GM12891 (cell line): Measurements from ENCODE around the gene DDX24.
A peak's percentile ranks its signal among the peaks of the same experiment; 100 is the strongest.

ENCODE experiments used
- DNase-seq: peaks from one replicate; pipeline ENCODE4 v3.0.0; 2011; ENCODE audit warnings: low spot score; ENCODE audit not compliant: insufficient read length
- FAIRE-seq: peaks from 2 replicates; lab custom pipeline; 2011; peaks lifted over from hg19 to GRCh38; lab: Jason Lieb, UNC
- PAX5 ChIP-seq: IDR thresholded peaks from 2 replicates; pipeline ENCODE4 v1.6.1; 2011; ENCODE audit warnings: low read length, moderate library complexity, mild to moderate bottlenecking; ENCODE audit not compliant: insufficient read depth, severe bottlenecking
- POLR2A ChIP-seq: IDR thresholded peaks from 2 replicates; pipeline ENCODE4 v1.6.1; 2011; ENCODE audit warnings: low read depth, low read length, control low read depth
- POLR2AphosphoS5 ChIP-seq: IDR thresholded peaks from 2 replicates; pipeline ENCODE4 v1.6.1; 2011; ENCODE audit warnings: low read depth, low read length, control low read depth
- POU2F2 ChIP-seq: IDR thresholded peaks from 2 replicates; pipeline ENCODE4 v1.6.1; 2011; ENCODE audit warnings: low read depth, mild to moderate bottlenecking, control low read depth, low read length, moderate library complexity
- SPI1 ChIP-seq: IDR thresholded peaks from 2 replicates; pipeline ENCODE4 v1.6.1; 2011; ENCODE audit warnings: low read depth, low read length, control low read depth
- TAF1 ChIP-seq: IDR thresholded peaks from 2 replicates; pipeline ENCODE4 v1.6.1; 2011; ENCODE audit warnings: low read depth, low read length, control low read depth

DDX24 gene

DNA sequence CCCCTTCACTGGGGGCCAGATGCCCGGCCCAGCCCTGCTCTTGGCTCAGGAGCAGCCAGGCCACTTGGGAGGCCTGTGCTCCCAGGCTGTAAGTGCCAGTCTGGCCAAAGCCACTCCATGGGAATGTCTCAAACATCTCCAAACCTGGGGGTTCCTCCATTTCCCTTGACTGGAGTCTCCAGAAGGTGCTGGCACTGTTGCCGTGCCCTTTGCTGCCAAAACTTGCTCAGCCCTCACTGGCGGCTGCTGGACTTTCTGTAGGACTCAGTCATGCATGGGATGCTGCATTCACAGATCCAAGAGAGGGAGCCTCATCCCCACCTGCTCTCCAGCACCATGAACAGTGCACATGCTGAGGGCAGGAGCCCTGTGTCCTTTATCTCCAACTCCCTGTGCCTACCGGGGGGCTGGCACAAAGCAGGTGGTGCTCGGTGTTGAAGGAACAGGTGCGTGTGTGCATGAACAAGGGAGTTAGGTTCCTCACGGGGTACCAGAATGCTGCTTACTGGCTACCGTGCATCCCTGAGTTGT, 64.5 kb downstream of the DDX24 start:
- FAIRE-seq (no peak), DNase-seq (no peak)
- TF ChIP-seq SPI1, result no peak

DNA sequence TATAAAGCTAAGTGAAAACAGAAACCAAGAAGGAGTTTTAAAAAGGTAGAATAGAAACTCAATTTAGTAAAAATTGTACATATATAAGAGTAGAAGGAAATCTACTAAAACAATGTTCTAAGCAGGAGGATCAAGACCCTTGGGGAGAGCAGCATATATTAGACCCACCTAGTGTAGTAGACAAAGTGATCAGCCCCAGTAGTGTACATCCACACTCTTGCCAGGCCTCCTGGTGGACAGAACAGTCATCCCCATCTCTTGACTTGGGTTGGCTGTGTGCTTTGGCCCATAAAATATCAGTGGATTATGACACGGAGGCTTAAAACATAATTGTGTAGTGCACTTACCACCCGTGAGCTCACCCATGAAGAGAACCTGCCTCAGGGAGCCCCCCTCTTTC, 65.8 kb downstream of the DDX24 start:
- TF ChIP-seq POLR2A, result no peak
- no peak for TF ChIP-seq SPI1
- TF ChIP-seq POLR2AphosphoS5, result no peak
- TF ChIP-seq POU2F2, result no peak
- no peak for TF ChIP-seq TAF1
- TF ChIP-seq PAX5, result no peak
- DNase-seq, result no peak
- no peak for FAIRE-seq

GRCh38 chr14:94014382-94014781, 66.6 kb downstream of the DDX24 start:
- FAIRE-seq (no peak), DNase-seq (no peak)
- TF ChIP-seq POU2F2 (no peak), TAF1 (no peak), POLR2A (no peak), POLR2AphosphoS5 (no peak), SPI1 (no peak), PAX5 (no peak)

GRCh38 chr14:94011795-94012194, 69.2 kb downstream of the DDX24 start:
- TF ChIP-seq POLR2A, result no peak
- TF ChIP-seq SPI1, result peak; percentile 34; the same call in 1 of the 2 replicates
- no peak for TF ChIP-seq POU2F2
- no peak for TF ChIP-seq PAX5
- FAIRE-seq (peak; percentile 62), DNase-seq (no peak)

DNA sequence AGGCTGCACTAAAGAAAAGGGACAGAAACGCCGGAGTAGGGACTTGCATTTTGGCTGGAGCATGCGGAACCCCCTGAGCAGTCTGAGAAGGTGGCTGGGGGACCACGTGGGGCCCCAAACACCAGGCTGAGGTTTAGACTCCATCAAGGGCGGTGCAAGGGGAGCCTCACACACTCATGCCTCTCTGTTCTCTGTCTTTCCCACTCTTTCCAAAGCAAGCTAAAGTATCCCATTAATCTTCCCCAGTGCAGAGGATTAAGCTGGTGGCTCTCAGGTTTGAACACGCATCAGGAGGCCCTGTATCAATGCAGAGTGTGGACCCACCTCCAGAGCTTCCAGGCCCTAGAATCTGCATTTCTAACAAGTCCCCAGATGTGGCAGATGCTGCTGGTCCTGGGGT, 70.4 kb downstream of the DDX24 start:
- no peak for DNase-seq
- no peak for FAIRE-seq
- no peak for TF ChIP-seq PAX5

- DNase-seq (no peak), FAIRE-seq (no peak)
- TF ChIP-seq PAX5, result no peak
- TF ChIP-seq TAF1, result no peak
- TF ChIP-seq POLR2AphosphoS5, result no peak
- no peak for TF ChIP-seq POLR2A
- no peak for TF ChIP-seq SPI1
- TF ChIP-seq POU2F2, result no peak
Measured at GRCh38 chr14:94009767-94010166, 71.2 kb downstream of the DDX24 start.

DNA sequence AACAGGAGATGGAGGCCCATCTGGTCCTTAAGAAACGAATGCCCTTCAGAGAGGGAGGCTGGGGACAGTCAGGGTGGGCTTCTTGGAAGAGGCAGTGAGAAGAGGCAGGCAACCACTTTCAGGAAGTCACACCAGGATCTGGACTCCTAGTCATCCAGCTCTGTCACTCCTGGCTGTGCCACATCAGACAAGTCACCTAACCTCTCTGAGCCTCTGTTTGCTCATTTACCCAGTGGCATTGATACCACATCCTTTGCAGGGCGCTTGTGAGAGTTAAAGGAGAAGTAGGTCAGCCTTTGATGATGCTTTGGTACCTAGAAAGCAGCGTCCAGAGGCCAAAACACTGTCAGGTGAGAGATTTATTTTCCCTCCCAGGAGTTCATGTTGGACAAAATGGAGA, 72.8 kb downstream of the DDX24 start:
- TF ChIP-seq SPI1 (no peak), TAF1 (no peak), POU2F2 (no peak), PAX5 (no peak), POLR2AphosphoS5 (no peak), POLR2A (no peak)
- no peak for DNase-seq
- no peak for FAIRE-seq

DNA sequence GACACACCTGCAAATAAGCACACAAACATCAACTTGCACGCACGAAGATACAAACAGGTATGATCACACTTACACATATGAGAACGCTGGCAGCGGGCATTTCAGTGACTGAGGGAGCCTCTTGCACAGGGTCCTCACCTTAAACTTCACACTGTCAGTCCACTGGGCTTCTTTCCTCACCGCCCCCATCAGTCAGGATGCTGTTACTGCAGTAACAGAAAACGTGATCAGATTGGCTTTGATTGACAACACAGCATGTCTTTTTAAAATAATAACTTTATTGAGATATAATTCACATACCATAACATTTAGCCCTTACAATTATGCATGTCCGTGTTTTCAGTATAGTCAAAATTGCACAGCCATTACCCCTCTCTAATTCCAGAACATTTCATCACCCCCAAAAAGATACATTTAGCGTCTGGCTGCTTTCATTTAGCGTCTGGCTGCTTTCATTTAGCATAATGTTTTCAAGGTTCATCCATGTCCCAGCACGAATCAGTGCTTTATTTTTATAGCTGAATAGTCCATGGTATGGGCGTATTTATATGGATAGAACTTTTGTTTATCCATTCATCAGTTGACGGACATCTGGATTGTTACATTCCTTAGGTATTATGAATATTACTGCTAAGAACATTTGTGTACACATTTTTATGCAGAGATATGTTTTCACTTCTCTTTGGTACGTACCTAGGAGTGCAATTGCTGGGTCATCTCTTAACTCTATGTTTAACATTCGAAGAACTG, 75.5 kb downstream of the DDX24 start:
- no peak for TF ChIP-seq TAF1
- TF ChIP-seq POLR2AphosphoS5, result no peak
- no peak for TF ChIP-seq POU2F2
- no peak for TF ChIP-seq SPI1
- TF ChIP-seq PAX5, result no peak
- no peak for TF ChIP-seq POLR2A
- FAIRE-seq (no peak), DNase-seq (no peak)

DNA sequence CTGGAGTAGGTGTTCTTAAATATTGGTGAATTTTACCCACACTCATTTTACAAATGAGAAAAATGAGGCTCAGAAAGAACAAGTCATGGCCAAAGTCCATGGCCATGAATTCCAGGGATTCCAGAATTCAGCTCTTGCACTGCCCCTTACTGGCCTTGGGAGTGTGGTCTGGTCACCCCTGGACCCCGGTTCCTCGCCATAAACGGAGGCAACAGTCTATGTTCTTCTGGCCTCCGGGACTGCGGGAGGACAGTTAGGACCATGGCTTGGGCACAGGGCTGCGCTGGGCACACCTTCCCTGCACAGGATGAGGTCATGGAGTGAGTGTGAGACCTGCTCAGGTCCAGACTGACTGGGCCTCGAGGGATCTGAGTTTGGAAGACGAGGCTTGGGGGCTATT, 77.0 kb downstream of the DDX24 start:
- no peak for FAIRE-seq
- TF ChIP-seq PAX5 (no peak), POLR2A (no peak), POU2F2 (no peak), POLR2AphosphoS5 (no peak)
- no peak for DNase-seq

DNA sequence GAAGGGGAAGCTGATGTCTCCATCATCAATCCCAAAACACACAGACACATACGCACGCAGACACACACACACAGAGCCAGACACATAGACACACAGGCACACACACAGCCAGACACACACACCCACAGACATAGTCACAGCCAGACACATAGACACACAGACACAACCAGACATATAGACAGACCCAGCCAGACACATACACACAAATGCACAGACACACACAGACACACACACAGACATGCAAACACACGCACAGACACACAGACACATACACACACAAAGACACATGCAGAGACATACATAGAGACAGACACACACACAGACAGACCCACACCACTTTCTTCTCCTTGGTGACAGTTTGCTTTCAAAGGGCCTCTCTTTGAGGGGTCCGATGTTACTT, 77.6 kb downstream of the DDX24 start:
- FAIRE-seq (peak; percentile 74), DNase-seq (no peak)
- TF ChIP-seq SPI1 (no peak), POU2F2 (no peak), PAX5 (no peak), POLR2AphosphoS5 (no peak), TAF1 (no peak), POLR2A (no peak)
